ENCODE measurements around the gene KISS1R. TPM values are rescaled to one million over a fixed set of nuclear protein-coding genes. Genes with fewer than 3 reads are reported as not detected.

The KISS1R gene
- polyA plus RNA-seq, 4 donors, result 0.25 to 0.55 TPM; not detected in 2

DNA sequence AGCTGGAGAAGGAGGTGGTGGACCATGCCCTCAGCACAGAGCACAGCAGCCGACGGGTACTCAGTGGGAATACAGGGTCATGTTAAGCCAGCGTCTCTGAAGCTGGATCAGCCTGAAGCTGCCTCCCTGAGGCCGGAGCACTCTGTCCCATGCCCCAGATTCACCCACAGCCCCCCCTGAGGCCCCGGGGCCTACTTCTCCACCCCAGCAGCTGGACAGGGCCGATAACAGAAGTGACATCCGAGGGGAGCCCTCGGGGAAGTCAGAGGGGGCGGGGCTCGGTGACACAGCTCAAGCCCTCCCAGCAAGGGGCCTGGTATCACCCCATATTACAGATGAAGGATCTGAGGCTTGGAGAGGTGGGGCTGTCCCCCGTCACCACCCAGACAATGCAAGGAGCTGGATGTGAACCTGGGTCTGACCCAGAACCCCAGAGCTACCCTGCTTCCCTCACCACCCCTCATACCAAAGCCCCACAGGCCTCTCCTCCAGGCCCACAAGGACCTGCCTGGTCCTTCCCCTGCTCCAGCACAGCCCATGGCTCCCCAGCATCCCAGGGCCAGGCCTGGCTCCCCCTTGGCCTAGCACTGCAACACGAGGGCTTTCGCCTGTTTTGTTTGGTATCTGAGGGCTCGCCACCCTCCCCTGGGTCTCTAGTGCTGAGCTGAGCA is 9.8 kb upstream of the KISS1R start:
- Histone ChIP-seq H3K4me1 (ENCODE audit: control insufficient read depth in 3 of 3, insufficient read depth in 2 of 3, low read depth in 1 of 3, low read length in 2 of 3) (peaks cover 0 to 14% (median 3%) of the 10 kb centered on the region in 3 donors), H3K4me3 (ENCODE audit: low read depth in 1 of 3, low read length in 3 of 3) (no peak overlapping the region), H3K27ac (ENCODE audit: low read depth in 1 of 3, low read length in 2 of 3) (peak overlapping the region in 1 of 3 donors; percentile 61), H3K27me3 (ENCODE audit: control insufficient read depth in 3 of 3, insufficient read depth in 3 of 3, low read length in 3 of 3) (no peaks in the 10 kb centered on the region), H3K36me3 (ENCODE audit: control insufficient read depth in 3 of 3, insufficient read depth in 2 of 3, low read depth in 1 of 3, low read length in 3 of 3) (peaks cover 0 to 33% (median 0%) of the 10 kb centered on the region in 3 donors), H3K9me3 (ENCODE audit: control insufficient read depth in 2 of 2, insufficient read depth in 1 of 2, low read depth in 1 of 2, low read length in 1 of 2) (no peaks in the 10 kb centered on the region)
- FAIRE-seq, result no peak
- 67 to 73% (median 70%) methylated on average over 13 to 14 of the region's 14 CpGs for WGBS, 3 donors
- DNase-seq, result no peak

DNA sequence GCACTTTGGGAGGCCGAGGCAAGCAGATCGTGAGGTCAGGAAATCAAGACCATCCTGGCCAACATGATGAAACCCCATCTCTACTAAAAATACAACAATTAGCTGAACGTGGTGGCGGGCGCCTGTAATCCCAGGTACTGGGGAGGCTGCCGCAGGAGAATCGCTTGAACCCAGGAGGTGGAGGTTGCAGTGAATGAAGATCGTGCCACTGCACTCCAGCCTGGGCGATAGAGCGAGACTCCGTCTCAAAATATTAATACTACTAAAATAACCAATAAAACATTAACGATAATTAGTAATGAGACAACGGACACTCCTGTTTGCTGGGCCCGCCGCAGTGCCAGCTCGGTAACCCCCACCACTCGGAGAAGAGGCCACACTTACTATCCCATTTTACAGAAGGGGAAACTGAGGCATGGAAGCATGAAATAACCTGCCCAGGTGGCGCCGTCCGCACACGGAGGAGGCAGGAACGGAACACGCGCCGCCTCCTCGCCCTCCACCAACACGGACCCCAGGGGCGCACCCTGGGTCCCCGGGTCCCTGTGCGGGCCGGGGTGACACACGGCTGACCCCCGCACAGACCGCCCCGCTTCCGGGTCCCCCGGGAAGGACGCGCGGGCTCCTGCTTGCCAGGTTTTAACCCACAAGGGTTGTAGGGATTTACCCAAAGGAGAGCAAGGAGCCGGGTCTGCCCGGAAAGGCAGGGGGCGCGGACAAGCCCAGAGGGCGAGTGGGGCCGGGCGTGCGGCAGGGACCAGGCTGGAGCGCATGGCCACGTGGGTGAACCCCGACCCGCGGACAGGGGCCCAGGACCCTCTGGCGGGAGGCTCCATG is 5.7 kb upstream of the KISS1R start:
- DNase-seq, result no peak
- H3K4me3 ChIP-seq (ENCODE audit: low read depth in 1 of 3, low read length in 3 of 3), result peak overlapping the region in 1 of 3 donors; percentile 13
- FAIRE-seq, result no peak

DNA sequence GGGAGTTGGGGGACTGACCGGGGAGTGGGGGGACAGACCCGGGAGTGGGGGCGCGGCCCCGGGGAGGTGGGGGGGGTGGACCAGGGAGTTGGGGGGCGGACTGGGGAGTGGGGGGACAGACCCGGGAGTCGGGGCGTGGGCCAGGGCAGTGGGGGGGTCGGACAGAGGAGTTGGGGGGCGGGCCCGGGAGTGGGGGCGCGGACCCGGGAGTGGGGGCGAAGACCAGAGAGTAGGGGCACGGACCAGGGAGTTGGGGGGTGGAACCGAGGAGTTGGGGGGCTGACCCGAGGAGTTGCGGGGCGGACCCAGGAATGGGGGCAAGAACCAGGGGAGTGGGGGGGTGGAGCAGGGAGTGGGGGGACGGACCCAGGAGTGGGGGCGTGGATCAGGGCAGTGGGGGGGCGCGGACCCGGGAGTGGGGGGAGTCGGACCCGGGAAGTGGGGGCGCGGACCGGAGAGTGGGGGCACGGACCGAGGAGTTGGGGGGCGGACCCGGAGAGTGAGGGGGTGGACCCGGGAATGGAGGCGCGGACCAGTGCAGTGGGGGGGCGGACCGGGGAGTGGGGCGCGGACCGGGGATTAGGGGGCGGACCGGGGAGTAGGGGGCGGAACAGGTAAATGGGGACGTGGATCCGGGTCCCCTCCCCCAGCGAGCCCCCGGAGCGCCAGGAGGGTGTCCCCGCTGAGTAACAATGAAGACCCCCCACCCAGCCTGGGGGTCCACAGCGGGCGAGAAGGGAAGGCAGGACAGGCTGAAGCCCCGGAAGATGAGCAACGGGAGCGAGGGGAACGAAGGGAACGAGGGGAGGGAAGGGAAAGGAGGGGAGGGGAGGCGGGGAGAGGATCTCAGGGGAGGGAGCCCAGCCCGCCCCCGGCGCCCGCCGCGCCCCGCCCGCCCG is 4.7 kb upstream of the KISS1R start:
- Histone ChIP-seq H3K9me3 (ENCODE audit: control insufficient read depth in 2 of 2, insufficient read depth in 1 of 2, low read depth in 1 of 2, low read length in 1 of 2) (no peaks in the 10 kb centered on the region), H3K4me3 (ENCODE audit: low read depth in 1 of 3, low read length in 3 of 3) (peak overlapping the region; percentile 93 to 96 (median 94)), H3K27ac (ENCODE audit: low read depth in 1 of 3, low read length in 2 of 3) (peak overlapping the region; percentile 12 to 96 (median 79)), H3K36me3 (ENCODE audit: control insufficient read depth in 3 of 3, insufficient read depth in 2 of 3, low read depth in 1 of 3, low read length in 3 of 3) (peaks cover 0 to 3% (median 0%) of the 10 kb centered on the region in 3 donors), H3K27me3 (ENCODE audit: control insufficient read depth in 3 of 3, insufficient read depth in 3 of 3, low read length in 3 of 3) (peaks cover 4 to 9% (median 6%) of the 10 kb centered on the region in 3 donors), H3K4me1 (ENCODE audit: control insufficient read depth in 3 of 3, insufficient read depth in 2 of 3, low read depth in 1 of 3, low read length in 2 of 3) (peaks cover 0 to 25% (median 3%) of the 10 kb centered on the region in 3 donors)
- WGBS, 3 donors, result 5 to 27% (median 5%) methylated on average over 23 to 68 of the region's 69 CpGs
- FAIRE-seq, result no peak
- DNase-seq, result peak in 1 of 2 donors; percentile 62

More for the DNA sequence above, 5.7 kb upstream of the KISS1R start:
- H3K36me3 ChIP-seq (ENCODE audit: control insufficient read depth in 3 of 3, insufficient read depth in 2 of 3, low read depth in 1 of 3, low read length in 3 of 3), result peaks cover 0 to 9% (median 0%) of the 10 kb centered on the region in 3 donors
- no peaks in the 10 kb centered on the region for H3K27me3 ChIP-seq (ENCODE audit: control insufficient read depth in 3 of 3, insufficient read depth in 3 of 3, low read length in 3 of 3)
- H3K27ac ChIP-seq (ENCODE audit: low read depth in 1 of 3, low read length in 2 of 3), result peak overlapping the region in 2 of 3 donors; percentile 6 to 45
- 83 to 90% (median 86%) methylated on average over 54 of the region's 54 CpGs for WGBS, 3 donors
- H3K9me3 ChIP-seq (ENCODE audit: control insufficient read depth in 2 of 2, insufficient read depth in 1 of 2, low read depth in 1 of 2, low read length in 1 of 2), result no peaks in the 10 kb centered on the region
- peaks cover 0 to 19% (median 3%) of the 10 kb centered on the region in 3 donors for H3K4me1 ChIP-seq (ENCODE audit: control insufficient read depth in 3 of 3, insufficient read depth in 2 of 3, low read depth in 1 of 3, low read length in 2 of 3)

DNA sequence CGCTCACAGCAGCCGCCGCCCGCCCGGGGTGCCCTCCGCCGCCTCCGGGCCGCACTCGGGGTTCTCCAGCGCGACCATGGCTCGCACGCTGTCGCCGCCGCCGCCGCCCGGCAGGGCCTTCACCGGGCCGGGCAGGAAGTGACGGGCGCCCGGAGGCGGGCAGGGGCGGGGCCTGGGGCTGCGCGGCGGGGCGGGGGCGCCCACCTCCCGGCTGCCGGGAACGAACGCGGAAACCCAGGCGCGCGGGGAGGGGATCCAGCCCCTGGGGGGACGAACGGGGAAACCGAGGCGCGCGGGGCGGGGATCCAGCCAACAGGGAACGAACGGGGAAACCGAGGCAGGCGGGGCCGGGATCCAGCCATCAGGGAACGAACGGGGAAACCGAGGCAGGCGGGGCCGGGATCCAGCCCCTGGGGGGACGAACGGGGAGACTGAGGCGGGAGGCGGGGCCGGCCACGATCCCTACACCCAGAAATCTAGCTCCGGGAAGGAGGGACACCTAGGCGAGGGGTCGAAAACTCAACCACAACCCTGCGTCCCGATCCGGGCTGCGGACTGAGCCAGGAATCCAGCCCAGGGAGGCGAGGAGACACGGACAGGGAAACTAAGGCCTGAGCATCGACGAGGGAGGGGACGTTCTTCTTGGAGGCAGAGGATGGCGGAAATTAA is 3.9 kb upstream of the KISS1R start, which contains the start of gene R3HDM4:
TSS of gene R3HDM4 (minus strand) at position 140 of the 669 bp plus-strand sequence. CDS start at position 78, 62 bp downstream.
- FAIRE-seq, result no peak

GRCh38 chr19:916645-917322 is 349 bp upstream of the KISS1R start:
- Histone ChIP-seq H3K36me3 (ENCODE audit: control insufficient read depth in 3 of 3, insufficient read depth in 2 of 3, low read depth in 1 of 3, low read length in 3 of 3) (no peaks in the 10 kb centered on the region), H3K27me3 (ENCODE audit: control insufficient read depth in 3 of 3, insufficient read depth in 3 of 3, low read length in 3 of 3) (peaks cover 12 to 43% (median 31%) of the 10 kb centered on the region in 3 donors), H3K27ac (ENCODE audit: low read depth in 1 of 3, low read length in 2 of 3) (no peak overlapping the region), H3K4me1 (ENCODE audit: control insufficient read depth in 3 of 3, insufficient read depth in 2 of 3, low read depth in 1 of 3, low read length in 2 of 3) (peaks cover 0 to 35% (median 0%) of the 10 kb centered on the region in 3 donors), H3K9me3 (ENCODE audit: control insufficient read depth in 2 of 2, insufficient read depth in 1 of 2, low read depth in 1 of 2, low read length in 1 of 2) (no peaks in the 10 kb centered on the region), H3K4me3 (ENCODE audit: low read depth in 1 of 3, low read length in 3 of 3) (peak overlapping the region in 1 of 3 donors; percentile 24)
- 7 to 16% (median 14%) methylated on average over 31 to 35 of the region's 35 CpGs for WGBS, 3 donors
- DNase-seq (peak in 1 of 2 donors; percentile 53), FAIRE-seq (no peak)

More for the DNA sequence above, 3.9 kb upstream of the KISS1R start, which contains the start of gene R3HDM4:
- H3K9me3 ChIP-seq (ENCODE audit: control insufficient read depth in 2 of 2, insufficient read depth in 1 of 2, low read depth in 1 of 2, low read length in 1 of 2), result no peaks in the 10 kb centered on the region
- H3K4me3 ChIP-seq (ENCODE audit: low read depth in 1 of 3, low read length in 3 of 3), result peak within 1 kb of the TSS; percentile 93 to 99 (median 96)
- peak within 1 kb of the TSS; percentile 92 to 96 (median 93) for H3K27ac ChIP-seq (ENCODE audit: low read depth in 1 of 3, low read length in 2 of 3)
- peaks cover 0 to 33% (median 3%) of the 10 kb centered on the region in 3 donors for H3K4me1 ChIP-seq (ENCODE audit: control insufficient read depth in 3 of 3, insufficient read depth in 2 of 3, low read depth in 1 of 3, low read length in 2 of 3)
- no peaks in the 10 kb centered on the region for H3K36me3 ChIP-seq (ENCODE audit: control insufficient read depth in 3 of 3, insufficient read depth in 2 of 3, low read depth in 1 of 3, low read length in 3 of 3)
- WGBS, 3 donors, result 0 to 1% (median 1%) methylated on average over 52 to 76 of the region's 76 CpGs
- DNase-seq, result peak; percentile 68 to 86
- peaks cover 9 to 17% (median 14%) of the 10 kb centered on the region in 3 donors for H3K27me3 ChIP-seq (ENCODE audit: control insufficient read depth in 3 of 3, insufficient read depth in 3 of 3, low read length in 3 of 3)

DNA sequence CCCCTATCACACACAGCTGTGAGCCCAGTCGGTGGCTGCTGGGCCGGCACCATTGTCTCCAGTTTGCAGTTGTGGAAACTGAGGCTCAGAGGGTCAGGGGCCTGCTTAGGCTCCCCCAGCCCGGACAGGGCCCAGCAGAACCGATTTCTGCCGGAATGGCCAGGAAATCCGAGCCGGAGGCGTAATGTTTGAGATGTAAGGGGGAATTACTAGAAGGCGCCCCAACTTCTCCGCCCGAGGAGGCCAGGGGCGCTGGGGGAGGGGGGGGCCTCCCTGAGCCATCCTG is 962 bp downstream of the KISS1R start:
- FAIRE-seq, result no peak

DNA sequence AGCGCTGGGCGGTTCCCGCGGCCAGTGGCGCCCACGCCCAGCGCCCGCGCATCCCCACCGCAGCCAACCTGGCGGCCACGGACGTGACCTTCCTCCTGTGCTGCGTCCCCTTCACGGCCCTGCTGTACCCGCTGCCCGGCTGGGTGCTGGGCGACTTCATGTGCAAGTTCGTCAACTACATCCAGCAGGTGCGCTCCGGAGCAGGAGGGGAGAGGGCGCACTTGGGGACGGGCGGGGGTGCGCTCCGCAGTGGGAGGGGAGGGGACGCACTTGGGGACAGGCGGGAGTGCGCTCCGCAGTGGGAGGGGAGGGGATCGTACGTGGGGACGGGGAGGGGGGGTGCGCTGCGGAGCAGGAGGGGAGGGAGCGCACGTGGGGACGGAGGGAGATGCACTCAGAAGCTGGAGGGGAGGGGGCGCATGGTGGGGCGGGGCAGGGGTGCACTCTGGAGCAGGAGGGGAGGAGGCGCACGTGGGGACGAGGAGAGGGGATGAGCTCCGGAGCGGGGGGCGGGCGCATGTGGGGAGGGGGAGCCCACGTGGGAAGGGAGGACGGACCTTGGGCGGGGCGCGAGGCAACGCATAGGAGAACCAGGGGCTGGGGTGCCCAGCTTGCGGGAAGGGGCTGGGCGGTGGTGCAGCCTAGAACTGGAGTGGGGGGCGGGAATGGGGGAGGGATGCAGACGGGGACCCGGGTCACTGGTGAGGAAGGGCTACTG is 1.5 kb downstream of the KISS1R start:
- Histone ChIP-seq H3K27ac (ENCODE audit: low read depth in 1 of 3, low read length in 2 of 3) (no peak overlapping the region), H3K27me3 (ENCODE audit: control insufficient read depth in 3 of 3, insufficient read depth in 3 of 3, low read length in 3 of 3) (peaks cover 12 to 43% (median 31%) of the 10 kb centered on the region in 3 donors), H3K9me3 (ENCODE audit: control insufficient read depth in 2 of 2, insufficient read depth in 1 of 2, low read depth in 1 of 2, low read length in 1 of 2) (no peaks in the 10 kb centered on the region), H3K4me3 (ENCODE audit: low read depth in 1 of 3, low read length in 3 of 3) (no peak overlapping the region), H3K36me3 (ENCODE audit: control insufficient read depth in 3 of 3, insufficient read depth in 2 of 3, low read depth in 1 of 3, low read length in 3 of 3) (peaks cover 0 to 6% (median 0%) of the 10 kb centered on the region in 3 donors), H3K4me1 (ENCODE audit: control insufficient read depth in 3 of 3, insufficient read depth in 2 of 3, low read depth in 1 of 3, low read length in 2 of 3) (peaks cover 0 to 36% (median 0%) of the 10 kb centered on the region in 3 donors)
- DNase-seq (peak in 1 of 2 donors; percentile 44), FAIRE-seq (no peak)
- WGBS, 3 donors, result 2 to 3% (median 2%) methylated on average over 27 to 58 of the region's 58 CpGs

More for the DNA sequence above, 962 bp downstream of the KISS1R start:
- Histone ChIP-seq H3K9me3 (ENCODE audit: control insufficient read depth in 2 of 2, insufficient read depth in 1 of 2, low read depth in 1 of 2, low read length in 1 of 2) (no peaks in the 10 kb centered on the region), H3K36me3 (ENCODE audit: control insufficient read depth in 3 of 3, insufficient read depth in 2 of 3, low read depth in 1 of 3, low read length in 3 of 3) (peaks cover 0 to under 1% (median 0%) of the 10 kb centered on the region in 3 donors), H3K27me3 (ENCODE audit: control insufficient read depth in 3 of 3, insufficient read depth in 3 of 3, low read length in 3 of 3) (peaks cover 12 to 43% (median 31%) of the 10 kb centered on the region in 3 donors), H3K27ac (ENCODE audit: low read depth in 1 of 3, low read length in 2 of 3) (no peak overlapping the region), H3K4me1 (ENCODE audit: control insufficient read depth in 3 of 3, insufficient read depth in 2 of 3, low read depth in 1 of 3, low read length in 2 of 3) (peaks cover 0 to 37% (median 0%) of the 10 kb centered on the region in 3 donors), H3K4me3 (ENCODE audit: low read depth in 1 of 3, low read length in 3 of 3) (no peak overlapping the region)
- DNase-seq, result no peak
- 2 to 10% (median 4%) methylated on average over 11 to 12 of the region's 12 CpGs for WGBS, 3 donors
